ENCODE results near the gene RLN2.

RLN2 gene

DNA sequence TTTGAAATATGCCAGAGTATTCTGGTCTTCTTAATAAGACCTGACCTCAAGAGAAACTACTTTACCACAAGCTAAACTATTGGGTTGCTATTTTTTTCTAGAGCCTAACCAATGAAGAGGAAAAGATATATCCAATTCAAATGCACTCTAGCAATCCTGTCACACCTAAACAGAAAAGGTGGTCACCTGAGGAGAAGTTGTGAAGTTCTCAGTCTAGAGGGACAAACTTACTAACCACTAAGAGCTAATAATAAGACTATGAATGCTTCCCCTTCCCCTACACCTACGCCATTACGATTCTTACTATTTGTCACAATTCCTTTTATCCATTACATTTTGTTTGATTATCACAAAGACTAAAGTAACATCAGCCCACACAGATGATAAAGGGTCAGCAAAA, 29.7 kb downstream of the RLN2 start:
- Mint-ChIP-seq H3K4me3 (no peak overlapping the region), H3K9me3 (no peaks in the 10 kb centered on the region), H3K27ac (no peak overlapping the region), H3K36me3 (ENCODE audit: low read depth) (no peaks in the 10 kb centered on the region), H3K4me1 (no peaks in the 10 kb centered on the region), H3K27me3 (ENCODE audit: low read depth) (peaks cover 6% of the 10 kb centered on the region)
- TF ChIP-seq CTCF (IDR thresholded peaks at IDR 0.05; ENCODE audit: unreplicated experiment in 3 of 3), result no peak

- no peak overlapping the region for H3K27ac Mint-ChIP-seq
- TF ChIP-seq CTCF (IDR thresholded peaks at IDR 0.05; ENCODE audit: unreplicated experiment in 3 of 3), result no peak
These were observed 35.2 kb downstream of the RLN2 start for GRCh38 chr9:5269249-5269715.

GRCh38 chr9:5265939-5266338, 38.6 kb downstream of the RLN2 start:
- Mint-ChIP-seq H3K9me3 (no peaks in the 10 kb centered on the region), H3K36me3 (ENCODE audit: low read depth) (no peaks in the 10 kb centered on the region), H3K4me3 (no peak overlapping the region), H3K4me1 (no peaks in the 10 kb centered on the region), H3K27ac (no peak overlapping the region), H3K27me3 (ENCODE audit: low read depth) (no peaks in the 10 kb centered on the region)
- no peak for TF ChIP-seq CTCF (IDR thresholded peaks at IDR 0.05; ENCODE audit: unreplicated experiment in 3 of 3)

More at GRCh38 chr9:5269249-5269715, 35.2 kb downstream of the RLN2 start:
- Mint-ChIP-seq H3K9me3 (no peaks in the 10 kb centered on the region), H3K4me1 (no peaks in the 10 kb centered on the region), H3K36me3 (ENCODE audit: low read depth) (no peaks in the 10 kb centered on the region), H3K4me3 (no peak overlapping the region), H3K27me3 (ENCODE audit: low read depth) (peaks cover 6% of the 10 kb centered on the region)

DNA sequence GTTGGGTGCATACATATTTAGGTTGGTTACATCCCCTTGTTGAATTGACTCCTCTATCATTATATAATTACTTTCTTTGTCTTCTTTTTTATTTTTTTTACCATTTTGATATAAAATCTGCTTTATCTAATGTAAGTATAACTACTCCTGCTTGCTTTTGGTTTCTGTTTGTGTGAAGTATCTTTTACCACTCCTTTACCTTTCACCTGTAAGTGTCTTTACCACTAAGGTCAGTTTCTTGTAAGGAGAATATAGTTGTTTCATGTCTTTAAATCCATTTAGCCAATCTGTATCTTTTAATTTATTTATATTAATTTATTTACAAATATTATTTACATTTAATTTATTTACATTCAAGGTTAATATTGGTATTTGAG, 40.3 kb downstream of the RLN2 start:
- Mint-ChIP-seq H3K4me1 (no peaks in the 10 kb centered on the region), H3K4me3 (no peak overlapping the region), H3K27ac (no peak overlapping the region), H3K9me3 (no peaks in the 10 kb centered on the region), H3K27me3 (ENCODE audit: low read depth) (no peaks in the 10 kb centered on the region), H3K36me3 (ENCODE audit: low read depth) (no peaks in the 10 kb centered on the region)
- no peak for TF ChIP-seq CTCF (IDR thresholded peaks at IDR 0.05; ENCODE audit: unreplicated experiment in 3 of 3)

DNA sequence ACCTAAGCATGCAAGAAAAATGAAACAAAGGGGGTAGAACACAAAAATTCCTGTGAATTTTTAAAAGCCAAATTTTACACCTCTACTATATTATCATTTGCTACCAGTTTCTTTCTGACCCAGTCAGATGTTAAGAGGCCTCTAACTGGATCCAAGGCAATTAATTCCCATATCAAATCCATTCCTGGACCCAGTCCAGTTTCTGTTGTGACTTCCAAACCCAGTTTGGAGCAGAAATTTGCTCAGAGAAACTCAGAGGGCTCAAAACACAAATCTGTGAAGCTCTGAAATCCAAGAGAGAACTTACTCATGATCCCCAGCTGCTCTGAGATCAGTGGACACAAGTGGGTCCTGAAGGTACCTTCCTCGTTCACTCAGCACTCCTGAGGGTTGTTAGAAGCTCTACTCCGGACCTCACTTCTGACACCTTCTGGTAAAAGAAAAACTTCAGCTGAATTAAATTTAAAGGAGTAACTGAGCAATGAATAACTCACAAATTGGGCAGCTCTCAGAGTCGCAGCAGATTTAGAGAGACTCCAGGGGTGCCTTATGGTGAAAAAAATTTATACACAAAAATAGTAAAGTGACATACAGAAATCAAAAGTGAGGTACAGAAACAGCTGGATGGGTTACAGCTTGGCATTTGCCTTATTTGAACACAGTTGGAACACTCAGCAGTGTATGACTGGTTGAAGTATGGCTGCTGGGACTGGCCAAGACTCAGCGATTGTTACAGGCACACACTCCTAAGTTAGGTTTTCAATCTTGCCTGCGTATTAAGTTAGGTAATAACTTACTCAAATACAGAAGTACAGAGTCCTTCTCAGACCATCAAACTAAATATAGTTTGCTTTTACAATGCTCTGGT, 40.9 kb downstream of the RLN2 start:
- Mint-ChIP-seq H3K36me3 (ENCODE audit: low read depth) (no peaks in the 10 kb centered on the region), H3K9me3 (no peaks in the 10 kb centered on the region), H3K27me3 (ENCODE audit: low read depth) (no peaks in the 10 kb centered on the region), H3K4me3 (no peak overlapping the region), H3K4me1 (no peaks in the 10 kb centered on the region), H3K27ac (no peak overlapping the region)
- no peak for TF ChIP-seq CTCF (IDR thresholded peaks at IDR 0.05; ENCODE audit: unreplicated experiment in 3 of 3)
